Ascending aorta (tissue), 2 donors: ENCODE data around the gene MYOM1. TPM values are rescaled to one million over a fixed set of nuclear protein-coding genes. Genes with fewer than 3 reads are reported as not detected.
"Not testable (repeated sequence)": the region's sequence is repeated elsewhere in the genome, so short reads cannot be mapped to it uniquely, and the experiment has no call there.

Experiments used
- DNase-seq, 2 donors: peaks; one replicate each; pipeline ENCODE4 v3.0.0-alpha.2; 2019; ENCODE audit warnings: low spot score in 2 of 2
- H3K27ac ChIP-seq, 2 donors: fragments of 200-600 bp; sonication (generic); one replicate each; pipeline ENCODE4 v1.5.1; 2016 to 2017; ENCODE audit warnings: mild to moderate bottlenecking in 1 of 2
- H3K27me3 ChIP-seq: fragments of 200-600 bp; sonication (generic); one replicate; pipeline ENCODE4 v1.5.1; 2017
- H3K36me3 ChIP-seq, 2 donors: fragments of 200-600 bp; sonication (generic); one replicate each; pipeline ENCODE4 v1.5.1; 2016
- H3K4me1 ChIP-seq, 2 donors: fragments of 200-600 bp; sonication (generic); one replicate each; pipeline ENCODE4 v1.5.1; 2016 to 2017; ENCODE audit warnings: mild to moderate bottlenecking in 1 of 2
- H3K4me3 ChIP-seq, 2 donors: fragments of 200-600 bp; sonication (generic); one replicate each; pipeline ENCODE4 v1.5.1; 2016 to 2017; ENCODE audit warnings: mild to moderate bottlenecking in 1 of 2
- H3K9me3 ChIP-seq, 2 donors: fragments of 200-600 bp; sonication (generic); one replicate each; pipeline ENCODE4 v1.5.1; 2016
- intact Hi-C: fragments of 100-400 bp; cut with DNase I; formaldehyde crosslinking; loops from one replicate; pipeline ENCODE4 v1.15.1; 2023
- total RNA-seq: library from RNA; depleted of rRNA; stranded (reverse); fragments of >200 nt; gene quantifications from one replicate; pipeline ENCODE4 v1.1.0, GENCODE V29; 2016
- TF ChIP-seq, protein P1 (sequence below), 3 experiments: fragments of 200-600 bp in 2 of 3; fragments of 450-650 bp in 1 of 3; sonication (generic) in 2 of 3; IDR thresholded peaks; one replicate each; pipeline ENCODE4 v1.5.1; 2016 to 2019; ENCODE audit warnings: antibody characterized with exemption in 3 of 3, mild to moderate bottlenecking in 1 of 3, moderate library complexity in 1 of 3

MYOM1 gene
- total RNA-seq, 1 donor from 2014 or later: 7.8 TPM

DNA sequence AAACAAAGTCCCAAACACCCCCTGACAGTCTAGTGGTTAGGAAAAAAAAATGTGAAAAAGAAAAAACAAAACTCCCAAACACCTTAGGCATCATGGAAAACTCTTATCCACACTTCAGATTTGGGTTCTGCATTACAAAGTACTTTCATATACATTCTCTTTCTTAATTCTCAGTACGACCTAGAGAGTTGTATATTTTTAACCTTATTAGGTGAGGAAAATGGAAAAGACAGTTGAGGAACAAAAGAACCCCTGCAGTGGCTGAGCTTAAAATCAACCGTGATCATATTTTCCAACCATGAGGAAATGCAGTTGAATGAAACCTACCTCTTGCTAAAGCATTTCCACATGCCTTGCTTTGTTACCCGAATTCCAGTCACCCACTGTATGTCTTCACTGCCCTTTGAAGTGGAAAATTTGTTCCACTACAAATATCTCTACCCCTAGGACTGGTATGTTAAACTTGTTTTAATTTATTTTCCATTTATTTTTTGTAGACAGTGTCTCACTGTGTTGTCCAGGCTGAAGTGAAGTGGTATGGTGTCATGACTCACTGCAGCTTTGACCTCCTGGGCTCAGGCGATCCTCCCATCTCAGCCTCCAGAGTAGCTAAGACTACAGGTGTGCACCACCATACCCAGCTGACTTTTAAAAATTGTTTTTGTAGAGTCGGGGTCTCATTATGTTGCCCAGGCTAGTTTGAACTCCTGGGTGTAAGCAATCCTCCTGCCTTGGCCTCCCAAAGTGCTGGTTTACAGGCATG lies 149.9 kb downstream of the MYOM1 start:
- TF ChIP-seq, protein P1, sequence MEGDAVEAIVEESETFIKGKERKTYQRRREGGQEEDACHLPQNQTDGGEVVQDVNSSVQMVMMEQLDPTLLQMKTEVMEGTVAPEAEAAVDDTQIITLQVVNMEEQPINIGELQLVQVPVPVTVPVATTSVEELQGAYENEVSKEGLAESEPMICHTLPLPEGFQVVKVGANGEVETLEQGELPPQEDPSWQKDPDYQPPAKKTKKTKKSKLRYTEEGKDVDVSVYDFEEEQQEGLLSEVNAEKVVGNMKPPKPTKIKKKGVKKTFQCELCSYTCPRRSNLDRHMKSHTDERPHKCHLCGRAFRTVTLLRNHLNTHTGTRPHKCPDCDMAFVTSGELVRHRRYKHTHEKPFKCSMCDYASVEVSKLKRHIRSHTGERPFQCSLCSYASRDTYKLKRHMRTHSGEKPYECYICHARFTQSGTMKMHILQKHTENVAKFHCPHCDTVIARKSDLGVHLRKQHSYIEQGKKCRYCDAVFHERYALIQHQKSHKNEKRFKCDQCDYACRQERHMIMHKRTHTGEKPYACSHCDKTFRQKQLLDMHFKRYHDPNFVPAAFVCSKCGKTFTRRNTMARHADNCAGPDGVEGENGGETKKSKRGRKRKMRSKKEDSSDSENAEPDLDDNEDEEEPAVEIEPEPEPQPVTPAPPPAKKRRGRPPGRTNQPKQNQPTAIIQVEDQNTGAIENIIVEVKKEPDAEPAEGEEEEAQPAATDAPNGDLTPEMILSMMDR (IDR thresholded peaks at IDR 0.05): no peak

DNA sequence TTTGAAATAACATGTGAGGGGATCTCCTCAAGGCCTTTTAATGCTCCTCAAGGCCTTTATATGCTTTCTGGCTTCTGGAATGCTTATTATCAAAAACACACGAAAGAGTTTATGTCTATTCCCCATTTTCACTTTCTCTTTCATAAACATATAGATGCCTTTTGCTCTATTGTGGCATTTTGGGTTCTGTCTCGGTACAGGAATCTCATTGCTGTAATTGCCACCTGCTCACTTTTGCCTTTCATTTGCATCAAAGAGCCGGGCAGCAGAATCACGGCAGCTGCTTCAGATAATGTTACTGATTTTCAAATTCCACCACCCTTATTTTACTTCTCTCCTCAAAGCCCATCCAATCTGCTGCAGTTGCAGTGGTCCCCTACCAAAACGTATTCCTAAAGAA lies 152.0 kb downstream of the MYOM1 start:
- TF ChIP-seq, protein P1 (IDR thresholded peaks at IDR 0.05): no peak
- intact Hi-C loops: no loop called here
- H3K4me3 ChIP-seq: no peak overlapping the region

More for the DNA sequence above, 149.9 kb downstream of the MYOM1 start:
- Histone ChIP-seq H3K27ac (no peak overlapping the region), H3K4me3 (no peak overlapping the region), H3K4me1 (no peaks in the 10 kb centered on the region), H3K36me3 (peaks cover 5 to 16% of the 10 kb centered on the region in 2 donors), H3K27me3 (no peaks in the 10 kb centered on the region), H3K9me3 (no peaks in the 10 kb centered on the region)
- intact Hi-C loops: no loop called here
- DNase-seq: no peak

DNA sequence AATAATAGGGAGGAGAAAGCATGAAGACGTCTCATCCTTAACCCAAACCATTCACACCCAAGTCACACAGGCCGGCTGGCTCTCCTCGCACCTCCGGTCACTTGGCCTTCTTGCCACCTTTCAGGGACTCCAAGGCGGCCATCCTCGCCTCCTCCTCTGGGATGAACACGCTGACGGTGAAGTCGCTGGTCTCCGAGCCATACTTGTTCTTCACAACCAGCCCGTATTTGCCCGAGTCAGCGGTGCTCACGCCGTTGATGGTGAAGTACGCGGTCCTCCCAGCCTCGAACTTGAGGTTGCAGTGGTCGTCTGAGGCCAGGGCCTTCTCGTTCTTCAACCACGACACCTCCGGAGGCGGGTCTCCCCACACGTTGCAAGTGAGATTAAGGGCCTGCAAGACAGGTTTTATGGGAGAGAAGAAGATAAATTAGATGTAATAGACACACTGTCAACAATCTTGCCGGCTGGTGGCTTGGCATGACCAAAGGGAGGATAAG lies 152.6 kb downstream of the MYOM1 start:
- H3K27ac ChIP-seq: no peak overlapping the region
- no peaks in the 10 kb centered on the region for H3K27me3 ChIP-seq
- peaks cover 5 to 10% of the 10 kb centered on the region in 2 donors for H3K36me3 ChIP-seq
- no peak overlapping the region for H3K4me3 ChIP-seq
- TF ChIP-seq, protein P1 (IDR thresholded peaks at IDR 0.05): no peak
- DNase-seq: no peak
- H3K4me1 ChIP-seq: peaks cover 0 to 3% of the 10 kb centered on the region in 2 donors
- H3K9me3 ChIP-seq: no peaks in the 10 kb centered on the region
- intact Hi-C loops: no loop called here

More for the DNA sequence above, 152.0 kb downstream of the MYOM1 start:
- Histone ChIP-seq H3K27me3 (no peaks in the 10 kb centered on the region), H3K27ac (no peak overlapping the region), H3K36me3 (peaks cover 5 to 10% of the 10 kb centered on the region in 2 donors), H3K4me1 (peaks cover 0 to 2% of the 10 kb centered on the region in 2 donors), H3K9me3 (no peaks in the 10 kb centered on the region)
- no peak for DNase-seq

GRCh38 chr18:3066341-3067110 lies 153.2 kb downstream of the MYOM1 start:
- H3K4me1 ChIP-seq: peaks cover 0 to 3% of the 10 kb centered on the region in 2 donors
- DNase-seq: no peak
- TF ChIP-seq, protein P1 (IDR thresholded peaks at IDR 0.05): no peak
- no peaks in the 10 kb centered on the region for H3K27me3 ChIP-seq
- H3K4me3 ChIP-seq: no peak overlapping the region
- H3K36me3 ChIP-seq: peaks cover 5 to 8% of the 10 kb centered on the region in 2 donors
- intact Hi-C loops: no loop called here
- no peak overlapping the region for H3K27ac ChIP-seq
- H3K9me3 ChIP-seq: no peaks in the 10 kb centered on the region

GRCh38 chr18:3063766-3064165 lies 156.0 kb downstream of the MYOM1 start:
- DNase-seq, H3K4me1 ChIP-seq, H3K4me3 ChIP-seq, H3K27ac ChIP-seq, H3K9me3 ChIP-seq, H3K36me3 ChIP-seq, H3K27me3 ChIP-seq: not testable (repeated sequence)
- intact Hi-C loops: loop anchor here (1.0 to 5.0 kb wide), 2 partner anchors 66 to 131 kb away; no protein-coding TSS in a partner anchor
